Measurements from ENCODE around the gene TCTN2. TPM values are rescaled to one million over a fixed set of nuclear protein-coding genes. Genes with fewer than 3 reads are reported as not detected.

Gene TCTN2
- total and polyA plus RNA-seq, 9 of the 15 experiments (the other 6 are each of a cell fraction or from before 2014, with no cell fraction given): 0.58 to 5.5 (median 3.6) TPM

DNA sequence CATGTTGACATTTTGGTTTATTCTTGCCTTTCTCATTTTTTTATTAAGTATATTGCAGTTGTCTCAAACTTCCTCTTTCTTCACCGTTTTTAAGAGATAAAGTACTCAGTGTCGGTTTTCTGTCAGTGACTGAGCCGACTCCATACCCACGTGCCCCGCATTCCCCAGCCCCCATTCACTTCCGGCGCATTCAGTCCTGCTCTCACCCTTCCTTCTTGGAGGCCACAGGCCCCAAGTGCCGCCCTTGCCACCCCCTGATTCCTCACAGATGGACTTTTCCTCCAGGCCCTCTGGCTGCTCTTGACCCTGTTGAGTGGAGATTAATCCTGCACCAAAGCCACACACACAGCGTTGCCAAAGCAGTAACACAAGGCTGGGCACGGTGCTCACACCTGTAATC, 72.1 kb downstream of the TCTN2 start (continued):
- TF ChIP-seq TARDBP (IDR thresholded peaks at IDR 0.05) (no peak), ZNF764 (CRISPR knock-in tag; IDR thresholded peaks at IDR 0.05; ENCODE audit: low read depth) (no peak), ATF6 (CRISPR knock-in tag; IDR thresholded peaks at IDR 0.05) (no peak), MTA3 (IDR thresholded peaks at IDR 0.05; ENCODE audit: borderline replicate concordance) (no peak), MGA (IDR thresholded peaks at IDR 0.05) (peak; percentile 41; the same call in 1 of the 2 replicates), ZNF24 (IDR thresholded peaks at IDR 0.05) (no peak), JUN (IDR thresholded peaks at IDR 0.05; ENCODE audit: borderline replicate concordance, low read depth, low read length) (no peak), JUN (CRISPR knock-in tag; IDR thresholded peaks at IDR 0.05; ENCODE audit: borderline replicate concordance) (no peak), ZFPM2 (CRISPR knock-in tag; IDR thresholded peaks at IDR 0.05) (no peak), ZBTB9 (CRISPR knock-in tag; IDR thresholded peaks at IDR 0.05) (peak; percentile 77; the same call in 1 of the 2 replicates), EP300 (IDR thresholded peaks at IDR 0.05; ENCODE audit: low read length) (peak; percentile 61; the same call in 1 of the 2 replicates), PURB (CRISPR knock-in tag; IDR thresholded peaks at IDR 0.05; ENCODE audit: low read depth) (no peak)
- TF ChIP-seq, protein P1, sequence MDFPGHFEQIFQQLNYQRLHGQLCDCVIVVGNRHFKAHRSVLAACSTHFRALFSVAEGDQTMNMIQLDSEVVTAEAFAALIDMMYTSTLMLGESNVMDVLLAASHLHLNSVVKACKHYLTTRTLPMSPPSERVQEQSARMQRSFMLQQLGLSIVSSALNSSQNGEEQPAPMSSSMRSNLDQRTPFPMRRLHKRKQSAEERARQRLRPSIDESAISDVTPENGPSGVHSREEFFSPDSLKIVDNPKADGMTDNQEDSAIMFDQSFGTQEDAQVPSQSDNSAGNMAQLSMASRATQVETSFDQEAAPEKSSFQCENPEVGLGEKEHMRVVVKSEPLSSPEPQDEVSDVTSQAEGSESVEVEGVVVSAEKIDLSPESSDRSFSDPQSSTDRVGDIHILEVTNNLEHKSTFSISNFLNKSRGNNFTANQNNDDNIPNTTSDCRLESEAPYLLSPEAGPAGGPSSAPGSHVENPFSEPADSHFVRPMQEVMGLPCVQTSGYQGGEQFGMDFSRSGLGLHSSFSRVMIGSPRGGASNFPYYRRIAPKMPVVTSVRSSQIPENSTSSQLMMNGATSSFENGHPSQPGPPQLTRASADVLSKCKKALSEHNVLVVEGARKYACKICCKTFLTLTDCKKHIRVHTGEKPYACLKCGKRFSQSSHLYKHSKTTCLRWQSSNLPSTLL (IDR thresholded peaks at IDR 0.05): no peak

Measured in K562 (cell line).